Ovary (tissue), 9 donors: Measurements from ENCODE around the gene PNMT. TPM values are rescaled to one million over a fixed set of nuclear protein-coding genes. Genes with fewer than 3 reads are reported as not detected.
"Not testable (repeated sequence)": the region's sequence is repeated elsewhere in the genome, so short reads cannot be mapped to it uniquely, and the experiment has no call there.

Source experiments
- DNase-seq, 5 donors: peaks; one replicate each; pipeline ENCODE4 v3.0.0-alpha.2; 2019 to 2020
- H3K27ac ChIP-seq, 2 donors: fragments of 200-600 bp; one replicate each; pipeline versions ENCODE4 v1.5.1 to v1.8.0; 2019 to 2022
- H3K27me3 ChIP-seq: fragments of 200-600 bp; one replicate; pipeline ENCODE4 v1.8.0; 2022
- H3K36me3 ChIP-seq: fragments of 200-600 bp; sonication (generic); one replicate; pipeline ENCODE4 v1.5.1; 2019
- H3K4me1 ChIP-seq: one replicate; pipeline ENCODE4 v1.8.1; 2013; ENCODE audit warnings: mild to moderate bottlenecking, moderate library complexity; ENCODE audit not compliant: insufficient read depth
- H3K4me3 ChIP-seq: fragments of 200-600 bp; sonication (generic); one replicate; pipeline ENCODE4 v1.5.1; 2017
- H3K9me3 ChIP-seq, 2 donors: fragments of 200-600 bp in 1 of 2; sonication (generic) in 1 of 2; one replicate each; pipeline versions ENCODE4 v1.5.1 to v1.8.1; 2013 to 2019; ENCODE audit warnings: mild to moderate bottlenecking in 1 of 2, moderate library complexity in 1 of 2
- CTCF ChIP-seq, 3 donors: fragments of 450-650 bp in 2 of 3; fragments of 200-600 bp in 1 of 3; IDR thresholded peaks; one replicate each; pipeline versions ENCODE4 v1.5.1 to v1.8.0; 2016 to 2022; ENCODE audit warnings: antibody characterized with exemption in 3 of 3, mild to moderate bottlenecking in 1 of 3
- EP300 ChIP-seq: sonication (generic); formaldehyde crosslinking; IDR thresholded peaks from one replicate; pipeline ENCODE4 v1.6.1; 2017; ENCODE audit warnings: antibody characterized with exemption
- POLR2A ChIP-seq: fragments of 450-650 bp; IDR thresholded peaks from one replicate; pipeline ENCODE4 v1.6.1; 2017; ENCODE audit warnings: antibody characterized with exemption, mild to moderate bottlenecking, moderate library complexity
- WGBS, 3 donors: extraction: QIAGEN DNeasy Blood & Tissue Kit in 1 of 3; methylation state at CpG; one replicate each; pipeline versions ENCODE4 v1.1.5 to v1.1.7; 2013 to 2017; 5-methylcytosine and 5-hydroxymethylcytosine counted together
- intact Hi-C, 4 donors: fragments of 100-400 bp; cut with DNase I; formaldehyde crosslinking; loops; one replicate each; pipeline versions ENCODE4 v1.11.0 to v1.15.1; 2022 to 2023
- polyA plus RNA-seq, 2 donors: library from polyadenylated mRNA; stranded (reverse); fragments of 200-250 nt in 1 of 2; fragments of 350-450 nt in 1 of 2; fragmentation: Illumina TruSeq in 1 of 2; extraction: RNeasy Lipid Tissue Mini Kit (QIAGEN cat#74804) in 1 of 2; gene quantifications; one replicate each; pipeline ENCODE4 v1.2.3, GENCODE V29; 2013 to 2014
- total RNA-seq, 7 donors: library from RNA; depleted of rRNA in 2 of 7; stranded (reverse); fragments of >200 nt in 2 of 7; fragmentation: NEBNext Ultra II Directional in 3 of 7; extraction: Animal tissue kit (Norgen Biotek cat#: 25700) in 3 of 7; gene quantifications; one replicate each; pipeline versions ENCODE4 v1.1.0 to v1.2.4, GENCODE V29; 2016 to 2023
- donor health status: DM: no; HTN: no; CAD: no; lungs with moderate emphysema.
- donor health status: DM: no; HTN: no; CAD: no.
- donor health status: Bipolar disorder and iron deficiency.
- donor health status: DM: yes; HTN: yes; CAD: no.
- donor health status: DM: no; HTN: no; CAD: no.
- donor health status: DM: yes; HTN: yes; CAD: no.

Gene PNMT
- total and polyA plus RNA-seq, 9 donors: 0.60 to 5.1 (median 1.3) TPM; not detected in 2

GRCh38 chr17:39696731-39697130 lies 28.5 kb downstream of the PNMT start:
- intact Hi-C loops: no loop called here
- no peak for DNase-seq
- 61 to 76% (median 69%) methylated on average over 6 of the region's 6 CpGs for WGBS, 3 donors
- Histone ChIP-seq H3K4me3 (no peak overlapping the region), H3K36me3 (no peaks in the 10 kb centered on the region), H3K4me1 (peaks cover 7% of the 10 kb centered on the region), H3K27ac (no peak overlapping the region), H3K9me3 (no peaks in the 10 kb centered on the region), H3K27me3 (no peaks in the 10 kb centered on the region)
- no peak for TF ChIP-seq EP300
- TF ChIP-seq POLR2A: no peak
- no peak for TF ChIP-seq CTCF (IDR thresholded peaks at IDR 0.05)

DNA sequence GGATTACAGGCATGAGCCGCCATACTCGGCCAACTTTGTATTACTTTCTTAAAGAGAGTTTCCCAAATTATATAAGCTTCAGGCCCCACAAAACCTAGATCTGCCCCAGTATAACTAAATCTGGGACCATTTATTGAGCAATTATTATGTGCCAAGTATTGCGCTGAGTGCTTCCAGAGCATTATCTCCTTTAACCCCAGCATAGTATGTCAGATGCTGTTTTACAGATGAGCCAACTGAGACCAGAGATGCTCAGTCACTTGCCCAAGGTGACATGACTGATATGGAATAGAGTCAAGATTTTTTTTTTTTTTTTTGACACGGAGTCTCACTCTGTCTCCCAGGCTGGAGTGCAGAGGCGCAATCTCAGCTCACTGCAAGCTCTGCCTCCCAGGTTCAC lies 29.7 kb downstream of the PNMT start:
- Histone ChIP-seq H3K4me1 (peaks cover 7% of the 10 kb centered on the region), H3K27ac (no peak overlapping the region), H3K27me3 (no peaks in the 10 kb centered on the region), H3K9me3 (no peaks in the 10 kb centered on the region), H3K4me3 (no peak overlapping the region), H3K36me3 (no peaks in the 10 kb centered on the region)
- intact Hi-C loops: no loop called here
- TF ChIP-seq EP300 (no peak), CTCF (IDR thresholded peaks at IDR 0.05) (no peak)
- DNase-seq: no peak
- 91 to 95% (median 93%) methylated on average over 5 of the region's 5 CpGs for WGBS, 3 donors

- 45 to 49% (median 46%) methylated on average over 11 of the region's 11 CpGs for WGBS, 3 donors
- H3K9me3 ChIP-seq, H3K27me3 ChIP-seq, DNase-seq, H3K36me3 ChIP-seq, intact Hi-C loops, H3K4me1 ChIP-seq: not testable (repeated sequence)
- peak overlapping the region in 1 of 2 donors; percentile 45 for H3K27ac ChIP-seq
- H3K4me3 ChIP-seq: peak overlapping the region; percentile 70
Measured at GRCh38 chr17:39699157-39699817, 31.0 kb downstream of the PNMT start.

DNA sequence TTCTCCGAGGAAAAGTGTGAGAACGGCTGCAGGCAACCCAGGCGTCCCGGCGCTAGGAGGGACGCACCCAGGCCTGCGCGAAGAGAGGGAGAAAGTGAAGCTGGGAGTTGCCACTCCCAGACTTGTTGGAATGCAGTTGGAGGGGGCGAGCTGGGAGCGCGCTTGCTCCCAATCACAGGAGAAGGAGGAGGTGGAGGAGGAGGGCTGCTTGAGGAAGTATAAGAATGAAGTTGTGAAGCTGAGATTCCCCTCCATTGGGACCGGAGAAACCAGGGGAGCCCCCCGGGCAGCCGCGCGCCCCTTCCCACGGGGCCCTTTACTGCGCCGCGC lies 31.5 kb downstream of the PNMT start, which contains the start of gene ERBB2:
Gene ERBB2 (plus strand): TSS at position 247 of the 330 bp plus-strand sequence. CDS start 175 bp downstream, outside the sequence.
- no peaks in the 10 kb centered on the region for H3K27me3 ChIP-seq
- intact Hi-C loops: no loop called here
- H3K4me3 ChIP-seq: peak within 1 kb of the TSS; percentile 70
- H3K36me3 ChIP-seq: no peaks in the 10 kb centered on the region
- no peaks in the 10 kb centered on the region for H3K9me3 ChIP-seq
- peak; percentile 62 to 75 (median 74) for DNase-seq
- peak within 1 kb of the TSS; percentile 45 to 53 for H3K27ac ChIP-seq
- WGBS, 3 donors: 0 to 1% (median 0%) methylated on average over 20 of the region's 20 CpGs
- TF ChIP-seq CTCF (IDR thresholded peaks at IDR 0.05): no peak
- TF ChIP-seq EP300: no peak
- TF ChIP-seq POLR2A: peak; percentile 27
- peaks cover 9% of the 10 kb centered on the region for H3K4me1 ChIP-seq

GRCh38 chr17:39700148-39700987 lies 32.1 kb downstream of the PNMT start:
- Histone ChIP-seq H3K36me3 (no peaks in the 10 kb centered on the region), H3K4me1 (peaks cover 12% of the 10 kb centered on the region), H3K27ac (peak overlapping the region; percentile 45 to 53), H3K4me3 (peak overlapping the region; percentile 70), H3K27me3 (no peaks in the 10 kb centered on the region), H3K9me3 (no peaks in the 10 kb centered on the region)
- WGBS, 3 donors: 0 to 1% (median 0%) methylated on average over 44 to 57 of the region's 57 CpGs
- DNase-seq: peak; percentile 50 to 69 (median 58)
- intact Hi-C loops: no loop called here
- no peak for TF ChIP-seq POLR2A
- no peak for TF ChIP-seq EP300
- TF ChIP-seq CTCF (IDR thresholded peaks at IDR 0.05): no peak
